Mammary epithelial cell (primary cell): ENCODE data around the gene LTV1.

Source experiments
- EZH2 ChIP-seq: IDR thresholded peaks from 2 replicates; pipeline ENCODE4 v1.6.1; 2012; ENCODE audit warnings: low read length, inconsistent platforms, borderline replicate concordance
- TF ChIP-seq, protein P1 (sequence below), 2 donors: IDR thresholded peaks in 1 of 2; conservative IDR thresholded peaks in 1 of 2; 2 replicates each; pipeline ENCODE4 v1.5.1; 2011 to 2012; ENCODE audit warnings: inconsistent platforms in 2 of 2, low read length in 2 of 2, mild to moderate bottlenecking in 2 of 2, control low read depth in 1 of 2, low read depth in 1 of 2; ENCODE audit not compliant: insufficient read depth in 1 of 2; ENCODE audit errors: extremely low read depth in 1 of 2

DNA sequence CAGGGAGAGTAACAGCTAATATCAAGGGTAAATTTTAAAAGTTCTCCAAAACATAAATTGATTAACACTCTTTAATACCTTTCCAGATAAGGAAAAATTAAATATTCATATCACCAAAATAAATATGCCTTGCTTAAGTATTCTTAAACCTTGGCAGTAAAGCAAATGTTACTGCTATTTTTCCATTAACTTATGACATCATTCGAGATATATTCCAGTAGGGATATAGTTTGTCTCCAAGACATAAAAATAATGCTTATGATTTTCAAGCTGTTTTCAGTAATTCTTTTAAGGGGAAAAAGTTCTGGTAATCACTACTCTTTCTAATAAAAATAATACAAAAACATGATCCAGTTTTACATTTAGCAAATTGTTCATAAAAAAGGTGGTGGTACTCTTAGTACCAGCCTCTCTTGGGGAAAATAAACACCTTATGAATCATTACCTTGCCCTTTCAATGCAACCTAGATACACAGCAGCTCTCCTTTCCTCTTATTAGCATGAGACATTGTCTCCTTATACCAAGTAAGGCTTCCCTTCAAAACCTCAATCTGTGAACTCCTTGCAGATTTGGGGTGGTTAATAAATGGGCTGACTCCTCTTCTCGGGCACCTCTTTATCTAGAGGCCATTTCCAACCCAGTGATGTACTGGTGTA is 31.5 kb upstream of the LTV1 start:
- TF ChIP-seq, protein P1, sequence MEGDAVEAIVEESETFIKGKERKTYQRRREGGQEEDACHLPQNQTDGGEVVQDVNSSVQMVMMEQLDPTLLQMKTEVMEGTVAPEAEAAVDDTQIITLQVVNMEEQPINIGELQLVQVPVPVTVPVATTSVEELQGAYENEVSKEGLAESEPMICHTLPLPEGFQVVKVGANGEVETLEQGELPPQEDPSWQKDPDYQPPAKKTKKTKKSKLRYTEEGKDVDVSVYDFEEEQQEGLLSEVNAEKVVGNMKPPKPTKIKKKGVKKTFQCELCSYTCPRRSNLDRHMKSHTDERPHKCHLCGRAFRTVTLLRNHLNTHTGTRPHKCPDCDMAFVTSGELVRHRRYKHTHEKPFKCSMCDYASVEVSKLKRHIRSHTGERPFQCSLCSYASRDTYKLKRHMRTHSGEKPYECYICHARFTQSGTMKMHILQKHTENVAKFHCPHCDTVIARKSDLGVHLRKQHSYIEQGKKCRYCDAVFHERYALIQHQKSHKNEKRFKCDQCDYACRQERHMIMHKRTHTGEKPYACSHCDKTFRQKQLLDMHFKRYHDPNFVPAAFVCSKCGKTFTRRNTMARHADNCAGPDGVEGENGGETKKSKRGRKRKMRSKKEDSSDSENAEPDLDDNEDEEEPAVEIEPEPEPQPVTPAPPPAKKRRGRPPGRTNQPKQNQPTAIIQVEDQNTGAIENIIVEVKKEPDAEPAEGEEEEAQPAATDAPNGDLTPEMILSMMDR (conservative IDR thresholded peaks at IDR 0.05 in 1 of 2, IDR thresholded peaks at IDR 0.05 in 1 of 2; ENCODE audit: extremely low read depth in 1 of 2, insufficient read depth in 1 of 2, low read depth in 1 of 2, low read length in 2 of 2), result no peak
- no peak for TF ChIP-seq EZH2
